ENCODE measurements around the gene MORC3. TPM values are rescaled to one million over a fixed set of nuclear protein-coding genes. Genes with fewer than 3 reads are reported as not detected.

The MORC3 gene
- polyA plus RNA-seq, 1 donor (not counting 4 experiments of a cell fraction or from before 2014, with no cell fraction given), result 38.1 TPM

GRCh38 chr21:36403713-36404112 lies 83.7 kb downstream of the MORC3 start:
- DNase-seq (ENCODE audit: low read depth, low spot score), result no peak
- no peak for FAIRE-seq
- H2AFZ ChIP-seq (ENCODE audit: control insufficient read depth, low read length), result no peak overlapping the region
- dilution Hi-C loops (cut with MboI; ENCODE audit: extremely low pct_ligation_motif_present, low sequenced_read_pairs), result no loop called here
- no peak overlapping the region for H3K27ac ChIP-seq (ENCODE audit: control insufficient read depth, insufficient read depth, low read length)
- peaks cover 3 to 9% of the 10 kb centered on the region in 2 experiments for H3K36me3 ChIP-seq (ENCODE audit: control insufficient read depth in 2 of 2, extremely low read depth in 1 of 2, insufficient read depth in 2 of 2, low read length in 2 of 2)
- no peak for TF ChIP-seq CTCF (optimal IDR thresholded peaks at IDR 0.05 in 1 of 3, IDR thresholded peaks at IDR 0.05 in 1 of 3, conservative IDR thresholded peaks at IDR 0.05 in 1 of 3; ENCODE audit: extremely low read depth in 1 of 3, insufficient read depth in 2 of 3, low read length in 3 of 3)
- no peak for TF ChIP-seq EZH2 (IDR thresholded peaks at IDR 0.05; ENCODE audit: low read length)
- no peaks in the 10 kb centered on the region for H3K4me1 ChIP-seq (ENCODE audit: control insufficient read depth, extremely low read depth, insufficient read depth, low read length)
- no peak overlapping the region for H3K9ac ChIP-seq (ENCODE audit: control insufficient read depth, extremely low read depth, insufficient read depth, low read length)
- no peak overlapping the region for H3K4me3 ChIP-seq (ENCODE audit: control insufficient read depth in 2 of 3, extremely low read depth in 1 of 3, insufficient read depth in 2 of 3, low read depth in 1 of 3, low read length in 3 of 3)
- H3K9me3 ChIP-seq (ENCODE audit: control insufficient read depth, low read depth, low read length), result no peaks in the 10 kb centered on the region
- H4K20me1 ChIP-seq (ENCODE audit: control insufficient read depth, extremely low read depth, insufficient read depth, low read length), result no peaks in the 10 kb centered on the region
- H3K4me2 ChIP-seq (ENCODE audit: control insufficient read depth, extremely low read depth, insufficient read depth, low read depth, low read length), result no peak overlapping the region
- no peaks in the 10 kb centered on the region for H3K27me3 ChIP-seq (ENCODE audit: control insufficient read depth, extremely low read depth, insufficient read depth, low read length)
- no peaks in the 10 kb centered on the region for H3K9me1 ChIP-seq (ENCODE audit: control insufficient read depth, extremely low read depth, insufficient read depth, low read length)
- no peaks in the 10 kb centered on the region for H3K79me2 ChIP-seq (ENCODE audit: control insufficient read depth, insufficient read depth, low read length)

- Histone ChIP-seq H3K79me2 (ENCODE audit: control insufficient read depth, insufficient read depth, low read length) (no peaks in the 10 kb centered on the region), H3K4me1 (ENCODE audit: control insufficient read depth, extremely low read depth, insufficient read depth, low read length) (no peaks in the 10 kb centered on the region), H4K20me1 (ENCODE audit: control insufficient read depth, extremely low read depth, insufficient read depth, low read length) (no peaks in the 10 kb centered on the region), H3K4me2 (ENCODE audit: control insufficient read depth, extremely low read depth, insufficient read depth, low read depth, low read length) (no peak overlapping the region), H3K27me3 (ENCODE audit: control insufficient read depth, extremely low read depth, insufficient read depth, low read length) (no peaks in the 10 kb centered on the region), H2AFZ (ENCODE audit: control insufficient read depth, low read length) (no peak overlapping the region), H3K27ac (ENCODE audit: control insufficient read depth, insufficient read depth, low read length) (no peak overlapping the region), H3K9me3 (ENCODE audit: control insufficient read depth, low read depth, low read length) (no peaks in the 10 kb centered on the region), H3K9me1 (ENCODE audit: control insufficient read depth, extremely low read depth, insufficient read depth, low read length) (no peaks in the 10 kb centered on the region), H3K9ac (ENCODE audit: control insufficient read depth, extremely low read depth, insufficient read depth, low read length) (no peak overlapping the region), H3K4me3 (ENCODE audit: control insufficient read depth in 2 of 3, extremely low read depth in 1 of 3, insufficient read depth in 2 of 3, low read depth in 1 of 3, low read length in 3 of 3) (no peak overlapping the region), H3K36me3 (ENCODE audit: control insufficient read depth in 2 of 2, extremely low read depth in 1 of 2, insufficient read depth in 2 of 2, low read length in 2 of 2) (peaks cover 3 to 13% of the 10 kb centered on the region in 2 experiments)
- FAIRE-seq (no peak), DNase-seq (ENCODE audit: low read depth, low spot score) (no peak)
- dilution Hi-C loops (cut with MboI; ENCODE audit: extremely low pct_ligation_motif_present, low sequenced_read_pairs), result no loop called here
- TF ChIP-seq EZH2 (IDR thresholded peaks at IDR 0.05; ENCODE audit: low read length) (no peak), CTCF (optimal IDR thresholded peaks at IDR 0.05 in 1 of 3, IDR thresholded peaks at IDR 0.05 in 1 of 3, conservative IDR thresholded peaks at IDR 0.05 in 1 of 3; ENCODE audit: extremely low read depth in 1 of 3, insufficient read depth in 2 of 3, low read length in 3 of 3) (no peak)
Observed at GRCh38 chr21:36408568-36408967, 88.6 kb downstream of the MORC3 start.

Measured in keratinocyte (primary cell).